HG02885 (cell line): ENCODE results near the gene EXOC6B.

Experiments
- ATAC-seq: cut with Tn5 transposase; IDR thresholded peaks from one replicate; pipeline ENCODE4 v1.9.1; 2021; ENCODE audit warnings: mild to moderate bottlenecking; ENCODE audit not compliant: unreplicated experiment, poor library complexity

The EXOC6B gene

DNA sequence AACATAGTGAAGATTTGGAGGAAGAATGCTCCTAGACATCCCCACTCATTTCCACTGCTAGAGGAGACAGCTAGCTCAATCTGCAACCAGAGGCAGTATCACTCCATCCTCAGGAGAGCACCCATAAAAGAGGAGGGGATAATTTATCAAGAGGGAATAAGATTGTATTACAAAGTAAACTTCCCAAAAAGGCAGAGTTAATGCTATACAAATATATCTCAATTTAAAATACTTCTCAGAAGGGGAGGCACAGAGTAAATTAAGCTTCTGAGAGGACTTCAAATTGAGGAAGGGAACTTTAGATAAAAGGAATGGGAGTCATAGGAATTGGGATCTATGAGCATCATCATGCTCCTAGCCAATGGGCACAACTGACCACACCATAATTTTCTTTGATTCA is 29.1 kb downstream of the EXOC6B start:
- ATAC-seq = no peak

DNA sequence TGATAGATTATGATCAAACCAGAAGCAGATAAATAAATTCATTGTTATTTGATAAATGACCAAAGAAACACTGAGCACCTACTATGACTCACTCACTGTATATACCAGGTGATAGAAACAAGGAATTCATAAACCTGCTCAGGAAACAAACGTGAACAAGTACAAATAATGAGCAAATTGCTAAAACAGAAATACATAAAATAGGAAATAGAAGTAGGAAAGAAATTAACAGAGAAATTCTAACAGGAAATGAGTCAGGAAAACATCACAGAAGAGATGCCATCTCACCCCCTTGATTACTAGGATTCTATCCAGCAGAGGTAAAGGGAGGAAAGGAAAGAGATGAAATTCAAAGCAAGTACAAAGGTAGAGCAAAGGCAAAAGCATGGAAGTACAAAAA is 31.3 kb downstream of the EXOC6B start:
- no peak for ATAC-seq

GRCh38 chr2:72793798-72794440 is 31.9 kb downstream of the EXOC6B start:
- no peak for ATAC-seq

DNA sequence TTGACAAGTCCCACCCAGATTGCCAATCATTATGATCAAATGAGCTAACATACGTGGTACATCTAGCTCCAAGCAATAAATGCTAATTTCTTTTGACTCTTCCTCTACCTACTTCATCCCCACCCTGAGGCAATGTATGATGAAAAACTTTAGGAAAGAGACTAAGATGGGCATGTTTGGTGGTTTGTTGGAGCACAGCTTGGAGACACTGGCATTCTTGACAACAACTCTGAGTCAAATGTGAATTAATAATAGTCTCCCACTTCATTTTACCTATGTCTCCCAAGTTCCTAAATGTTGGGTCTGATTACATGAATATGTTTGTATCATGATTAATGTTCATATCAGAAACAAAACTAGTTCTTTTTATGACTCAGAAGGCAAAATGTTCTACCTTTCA is 36.6 kb downstream of the EXOC6B start:
- ATAC-seq = no peak

DNA sequence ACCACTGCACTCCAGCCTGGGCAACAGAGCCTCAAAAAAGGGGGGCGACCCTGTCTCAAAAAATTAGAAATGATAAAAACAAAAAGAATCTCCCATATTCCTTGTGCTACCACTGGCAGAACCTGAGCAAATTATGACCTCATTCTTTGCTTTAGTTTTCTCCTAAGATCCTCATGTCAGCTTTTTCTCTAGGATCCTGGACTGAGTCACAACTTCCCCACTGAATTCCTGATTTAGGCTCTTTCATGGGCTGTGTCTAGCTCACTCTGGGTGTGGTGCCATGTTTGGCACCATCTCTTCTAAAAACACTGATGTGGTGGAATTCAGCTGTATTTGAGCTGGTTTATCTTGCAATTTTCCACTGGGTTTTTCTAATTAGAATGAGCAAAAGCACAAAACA is 37.1 kb downstream of the EXOC6B start:
- no peak for ATAC-seq

DNA sequence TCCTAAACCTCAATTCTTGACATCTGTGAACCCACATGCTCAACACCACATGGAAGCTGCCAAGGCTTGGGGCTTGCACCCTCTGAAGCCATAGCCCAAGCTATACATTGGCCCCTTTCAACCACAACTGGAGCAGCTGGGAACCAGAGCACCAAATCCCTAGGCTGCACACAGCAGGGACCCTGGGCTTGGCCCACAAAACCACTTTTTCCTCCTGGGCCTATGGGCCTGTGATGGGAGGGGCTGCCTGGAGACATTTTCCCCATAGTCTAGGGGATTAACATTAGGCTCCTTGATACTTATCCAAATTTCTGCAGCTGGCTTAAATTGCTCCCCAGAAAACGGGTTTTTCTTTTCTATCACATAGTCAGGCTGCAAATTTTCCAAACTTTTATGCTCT is 40.3 kb downstream of the EXOC6B start:
- no peak for ATAC-seq

DNA sequence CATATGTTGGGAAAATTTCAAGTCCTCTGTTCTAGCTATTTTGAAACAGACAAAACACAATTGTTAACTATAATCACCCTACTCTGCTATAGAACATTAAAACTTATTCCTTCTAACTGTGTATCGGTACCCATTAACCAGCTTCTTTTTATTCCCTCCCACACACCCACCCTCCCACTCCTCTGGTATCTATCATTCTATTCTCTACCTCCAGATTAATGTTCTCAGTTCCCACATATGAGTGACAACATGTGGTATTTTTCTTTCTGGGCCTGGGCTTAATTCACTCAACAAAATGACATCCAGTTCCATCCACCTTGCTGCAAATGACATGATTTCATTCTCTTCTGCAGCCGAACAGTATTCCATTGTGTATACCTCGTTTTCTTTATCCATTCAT is 43.3 kb downstream of the EXOC6B start:
- no peak for ATAC-seq

GRCh38 chr2:72781480-72781879 is 44.4 kb downstream of the EXOC6B start:
- no peak for ATAC-seq

DNA sequence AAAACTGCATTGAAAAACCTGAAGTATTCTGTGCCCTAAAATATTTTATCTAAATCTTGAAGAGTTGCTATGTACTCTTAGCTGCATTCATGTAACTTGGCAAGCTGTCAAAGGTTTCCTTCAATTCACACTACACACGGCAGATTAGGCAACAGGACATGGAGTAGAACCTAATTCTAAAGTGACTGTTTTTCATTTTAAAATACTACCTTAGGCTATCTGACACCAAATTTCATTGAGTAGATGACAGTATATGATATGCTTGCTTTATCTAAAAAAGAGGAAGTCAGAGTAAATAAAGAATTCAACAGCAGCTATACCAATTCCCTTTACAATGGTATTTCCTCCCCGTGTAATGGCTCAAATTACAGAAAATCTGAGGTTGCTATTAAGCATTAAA is 45.4 kb downstream of the EXOC6B start:
- no peak for ATAC-seq

- no peak for ATAC-seq
Measured at GRCh38 chr2:72779495-72779894, 46.3 kb downstream of the EXOC6B start.

- no peak for ATAC-seq
Measured at GRCh38 chr2:72778410-72778809, 47.4 kb downstream of the EXOC6B start.

DNA sequence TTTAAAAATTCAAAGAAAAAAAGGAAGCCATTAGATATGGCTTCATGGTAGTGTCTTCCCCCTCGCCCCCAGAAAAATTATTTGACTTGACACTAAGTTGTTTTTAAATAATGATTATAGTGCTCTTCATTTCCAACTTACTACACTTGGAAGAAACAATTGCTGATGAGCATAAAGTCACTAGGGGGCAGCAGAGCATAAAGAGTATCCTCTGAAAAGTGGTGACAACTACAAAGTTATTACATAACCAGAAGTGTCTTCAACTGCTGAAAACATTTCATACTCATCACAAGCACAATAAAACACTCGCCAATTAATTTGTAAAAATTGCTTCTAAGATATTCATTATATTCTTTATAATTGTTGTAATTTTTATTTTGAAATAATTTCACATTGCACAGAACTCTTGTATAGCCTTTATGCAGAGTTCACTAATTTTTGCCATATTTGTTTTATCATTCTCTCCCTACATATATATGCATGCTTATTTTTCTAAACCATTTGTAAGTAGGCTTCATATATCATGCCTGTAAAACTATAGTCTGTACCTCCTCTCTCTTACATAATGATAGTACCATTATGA is 54.9 kb downstream of the EXOC6B start:
- ATAC-seq = no peak

- no peak for ATAC-seq
Measured at GRCh38 chr2:72765997-72766609, 59.7 kb downstream of the EXOC6B start.

GRCh38 chr2:72762276-72762675 is 63.6 kb downstream of the EXOC6B start:
- no peak for ATAC-seq

DNA sequence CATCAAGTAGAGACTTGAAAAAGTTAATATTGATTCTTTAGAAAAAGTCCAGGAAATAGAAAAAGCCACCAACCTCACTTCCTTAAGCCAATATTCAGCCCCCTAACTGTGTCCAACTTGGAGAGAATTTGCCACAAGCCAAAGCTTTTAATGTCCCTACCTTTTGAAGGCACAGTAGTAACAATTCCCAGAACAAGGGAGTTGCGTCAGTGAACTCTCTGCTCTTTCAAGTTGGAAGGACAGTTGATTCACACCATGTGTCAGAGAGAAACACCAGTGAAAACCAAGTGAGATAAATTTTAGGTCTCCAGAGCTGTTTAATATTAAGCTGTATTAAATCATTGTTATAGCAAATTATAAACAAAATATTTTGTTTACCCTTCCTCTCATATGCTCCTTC is 66.1 kb downstream of the EXOC6B start:
- ATAC-seq = no peak

GRCh38 chr2:72757177-72757775 is 68.6 kb downstream of the EXOC6B start:
- ATAC-seq = no peak

DNA sequence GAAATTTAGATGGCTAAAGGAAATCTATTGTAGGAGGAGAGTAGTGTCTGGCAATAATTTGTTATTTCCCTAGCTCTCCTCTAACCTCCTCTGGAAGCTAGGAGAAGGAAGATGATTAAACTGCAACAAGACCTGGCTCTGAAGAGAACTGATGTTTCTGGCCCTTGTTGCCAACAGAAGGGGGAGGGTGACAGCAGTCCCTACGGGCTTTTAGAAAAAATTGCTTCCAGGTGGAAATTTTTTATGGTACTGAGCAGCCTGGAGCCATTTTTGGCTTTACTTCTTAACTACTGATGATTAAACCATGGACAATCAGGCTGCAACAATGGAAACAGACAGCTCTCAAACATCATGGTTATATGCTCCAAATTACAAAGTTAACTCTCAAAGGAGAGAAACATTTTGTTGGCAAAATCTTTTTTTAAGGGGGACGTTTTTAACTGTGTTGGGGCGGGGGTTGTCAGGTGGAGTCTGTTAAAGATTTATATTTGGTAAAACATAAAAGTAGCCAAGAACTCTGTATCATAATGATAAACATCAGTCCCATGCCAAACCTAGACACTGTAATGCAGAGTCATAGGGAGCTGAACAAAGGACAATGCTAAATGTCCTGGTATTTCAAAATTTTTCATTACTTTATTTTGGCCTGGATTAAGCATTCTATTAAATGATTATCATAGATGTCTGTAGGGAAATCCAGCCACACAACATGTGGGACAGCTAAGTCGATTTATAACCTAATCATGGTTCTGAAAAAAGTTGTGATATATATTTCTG is 70.0 kb downstream of the EXOC6B start:
- ATAC-seq = no peak

- no peak for ATAC-seq
Measured at GRCh38 chr2:72754628-72755320, 71.1 kb downstream of the EXOC6B start.

GRCh38 chr2:72750977-72751639 is 74.7 kb downstream of the EXOC6B start:
- no peak for ATAC-seq

GRCh38 chr2:72750466-72750865 is 75.4 kb downstream of the EXOC6B start:
- no peak for ATAC-seq
